ENCODE data around the gene BLVRA.

DNA sequence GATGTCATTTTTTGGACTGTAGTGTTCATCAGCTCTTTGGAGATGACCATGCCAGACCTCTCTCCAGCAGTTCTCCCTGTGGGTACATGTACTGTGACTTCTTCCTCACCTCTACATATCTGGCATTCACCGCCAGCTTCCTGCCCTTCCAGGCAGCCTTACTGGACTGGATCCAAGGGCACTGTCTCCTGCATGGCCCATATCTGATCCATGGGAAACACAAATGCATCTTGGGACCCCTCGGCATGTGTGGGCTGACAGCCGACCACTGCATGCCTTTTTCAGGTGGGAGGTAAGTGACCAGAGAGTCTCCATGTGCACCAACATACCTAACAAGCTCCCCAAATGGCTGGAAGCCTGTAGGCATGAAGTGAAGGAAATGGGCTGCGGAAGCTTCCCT lies 3.9 kb upstream of the BLVRA start:
- TF ChIP-seq POLR2AphosphoS5 (IDR thresholded peaks at IDR 0.05) (no peak), POLR2A (IDR thresholded peaks at IDR 0.05) (no peak)
- TF ChIP-seq, protein P1, sequence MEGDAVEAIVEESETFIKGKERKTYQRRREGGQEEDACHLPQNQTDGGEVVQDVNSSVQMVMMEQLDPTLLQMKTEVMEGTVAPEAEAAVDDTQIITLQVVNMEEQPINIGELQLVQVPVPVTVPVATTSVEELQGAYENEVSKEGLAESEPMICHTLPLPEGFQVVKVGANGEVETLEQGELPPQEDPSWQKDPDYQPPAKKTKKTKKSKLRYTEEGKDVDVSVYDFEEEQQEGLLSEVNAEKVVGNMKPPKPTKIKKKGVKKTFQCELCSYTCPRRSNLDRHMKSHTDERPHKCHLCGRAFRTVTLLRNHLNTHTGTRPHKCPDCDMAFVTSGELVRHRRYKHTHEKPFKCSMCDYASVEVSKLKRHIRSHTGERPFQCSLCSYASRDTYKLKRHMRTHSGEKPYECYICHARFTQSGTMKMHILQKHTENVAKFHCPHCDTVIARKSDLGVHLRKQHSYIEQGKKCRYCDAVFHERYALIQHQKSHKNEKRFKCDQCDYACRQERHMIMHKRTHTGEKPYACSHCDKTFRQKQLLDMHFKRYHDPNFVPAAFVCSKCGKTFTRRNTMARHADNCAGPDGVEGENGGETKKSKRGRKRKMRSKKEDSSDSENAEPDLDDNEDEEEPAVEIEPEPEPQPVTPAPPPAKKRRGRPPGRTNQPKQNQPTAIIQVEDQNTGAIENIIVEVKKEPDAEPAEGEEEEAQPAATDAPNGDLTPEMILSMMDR (IDR thresholded peaks at IDR 0.05), result no peak
